AG09319 (cell line): ENCODE data around the gene BNIP5.

Experiments
- DNase-seq: peaks from one replicate; pipeline ENCODE4 v3.0.0-alpha.2; 2010; ENCODE audit warnings: low read depth; ENCODE audit errors: extremely low read depth
- CTCF ChIP-seq: IDR thresholded peaks from 2 replicates; pipeline ENCODE4 v1.5.1; 2011; ENCODE audit warnings: low read depth, mild to moderate bottlenecking, inconsistent platforms, low read length, moderate library complexity

BNIP5 gene

GRCh38 chr6:36269834-36270705, 66.6 kb downstream of the BNIP5 start, which contains the start of gene PNPLA1:
Gene PNPLA1, plus strand, starts transcription at chr6:36270060. Its CDS starts 400 bp downstream, at chr6:36270460.
- DNase-seq = no peak
- TF ChIP-seq CTCF = no peak

- DNase-seq = no peak
- TF ChIP-seq CTCF = no peak
Observed at GRCh38 chr6:36268478-36269275, 68.0 kb downstream of the BNIP5 start.

- no peak for DNase-seq
Observed at GRCh38 chr6:36267731-36268477, 68.8 kb downstream of the BNIP5 start.

GRCh38 chr6:36266913-36267644, 69.6 kb downstream of the BNIP5 start:
- TF ChIP-seq CTCF = no peak

More at GRCh38 chr6:36267731-36268477, 68.8 kb downstream of the BNIP5 start:
- no peak for TF ChIP-seq CTCF

More at GRCh38 chr6:36266913-36267644, 69.6 kb downstream of the BNIP5 start:
- DNase-seq = no peak
